H1 (cell line): ENCODE measurements around the gene QSOX1. TPM values are rescaled to one million over a fixed set of nuclear protein-coding genes. Genes with fewer than 3 reads are reported as not detected.

ENCODE experiments used
- CTCF ChIA-PET: fragments of 300-600 bp; sonication (Branson Sonifier 250); formaldehyde crosslinking; loops from one replicate; lab custom pipeline; 2021; ENCODE audit not compliant: partially characterized antibody; lab: Charles Lee
- POLR2A ChIA-PET: fragments of 300-600 bp; sonication (Branson Sonifier 250); formaldehyde crosslinking; loops from one replicate; lab custom pipeline; 2021; ENCODE audit warnings: inconsistent platforms; ENCODE audit not compliant: partially characterized antibody; lab: Charles Lee
- DNase-seq, 2 experiments: peaks; one replicate each; pipeline versions ENCODE4 v3.0.0 to v3.0.0-alpha.2; 2010 to 2022; ENCODE audit warnings: low spot score in 2 of 2, low read depth in 1 of 2, mixed read lengths in 1 of 2
- FAIRE-seq: peaks from 2 replicates; lab custom pipeline; 2011; peaks lifted over from hg19 to GRCh38; lab: Jason Lieb, UNC
- H2AFZ ChIP-seq: 2 replicates; pipeline ENCODE4 v1.8.1; 2012; ENCODE audit warnings: low read length, inconsistent platforms
- H2AK5ac ChIP-seq: 2 replicates; pipeline ENCODE4 v1.6.1; 2013; ENCODE audit warnings: low read depth, low read length
- H2BK120ac ChIP-seq: replicated peaks from 2 replicates; pipeline ENCODE3; 2013; ENCODE audit warnings: low read depth, low read length, inconsistent platforms
- H2BK12ac ChIP-seq: 2 replicates; pipeline ENCODE4 v1.6.1; 2013; ENCODE audit warnings: low read depth, low read length
- H2BK15ac ChIP-seq: 2 replicates; pipeline ENCODE4 v1.6.1; 2013; ENCODE audit warnings: low read length
- H2BK20ac ChIP-seq: 2 replicates; pipeline ENCODE4 v1.6.1; 2013; ENCODE audit warnings: low read length
- H2BK5ac ChIP-seq: 2 replicates; pipeline ENCODE4 v1.6.1; 2013; ENCODE audit warnings: low read depth, low read length
- H3K14ac ChIP-seq: 2 replicates; pipeline ENCODE4 v1.6.1; 2013; ENCODE audit warnings: inconsistent platforms; ENCODE audit not compliant: insufficient read length
- H3K18ac ChIP-seq: 2 replicates; pipeline ENCODE4 v1.6.1; 2013; ENCODE audit warnings: low read length; ENCODE audit errors: extremely low read depth
- H3K23ac ChIP-seq: 2 replicates; pipeline ENCODE4 v1.6.1; 2013; ENCODE audit warnings: inconsistent platforms; ENCODE audit not compliant: insufficient read length
- H3K23me2 ChIP-seq: 2 replicates; pipeline ENCODE4 v1.6.1; 2013; ENCODE audit warnings: low read depth, low read length
- H3K27ac ChIP-seq: 2 replicates; pipeline ENCODE4 v1.6.1; 2011; ENCODE audit warnings: low read depth, low read length, inconsistent platforms
- H3K27me3 ChIP-seq, 4 experiments: replicated peaks in 1 of 4; 1 replicate in 1 of 4; 2 replicates in 3 of 4; pipeline versions ENCODE4 v1.6.1 to v1.8.1; 2011 to 2013; ENCODE audit warnings: low read length in 3 of 4, mild to moderate bottlenecking in 3 of 4, inconsistent platforms in 2 of 4, mixed read lengths in 2 of 4, moderate library complexity in 1 of 4; ENCODE audit not compliant: control insufficient read depth in 3 of 4, insufficient read depth in 3 of 4; ENCODE audit errors: extremely low read depth in 1 of 4
- H3K36me3 ChIP-seq, 4 experiments: 2 replicates each; pipeline versions ENCODE4 v1.6.1 to v1.8.1; 2011 to 2013; ENCODE audit warnings: mild to moderate bottlenecking in 4 of 4, low read length in 3 of 4, moderate library complexity in 2 of 4, control low read depth in 1 of 4, inconsistent platforms in 1 of 4; ENCODE audit not compliant: insufficient read depth in 4 of 4, control insufficient read depth in 2 of 4
- H3K4ac ChIP-seq: replicated peaks from 2 replicates; pipeline ENCODE3; 2013; ENCODE audit warnings: low read length, low read depth, mixed read lengths, inconsistent platforms; ENCODE audit not compliant: insufficient read length
- H3K4me1 ChIP-seq, 4 experiments: replicated peaks in 1 of 4; 1 replicate in 1 of 4; 2 replicates in 3 of 4; pipeline versions ENCODE4 v1.6.1 to v1.8.1; 2011 to 2013; ENCODE audit warnings: low read length in 3 of 4, inconsistent platforms in 2 of 4, mixed read lengths in 1 of 4; ENCODE audit not compliant: insufficient read depth in 4 of 4, control insufficient read depth in 3 of 4
- H3K4me2 ChIP-seq, 2 experiments: 2 replicates each; pipeline versions ENCODE4 v1.6.1 to v1.8.1; 2011 to 2013; ENCODE audit warnings: low read depth in 2 of 2, low read length in 2 of 2, control low read depth in 1 of 2, inconsistent platforms in 1 of 2, mild to moderate bottlenecking in 1 of 2; ENCODE audit not compliant: insufficient read depth in 1 of 2
- H3K4me3 ChIP-seq, 4 experiments: fragments of 200-600, 300-600 bp in 1 of 4; sonication (generic), shearing (Covaris generic), sonication (Bioruptor Twin) in 1 of 4; 2 replicates each; pipeline versions ENCODE4 v1.5.1 to v1.8.1; 2011 to 2016; ENCODE audit warnings: low read length in 4 of 4, low read depth in 3 of 4, control low read depth in 2 of 4, inconsistent platforms in 2 of 4, mild to moderate bottlenecking in 2 of 4, mixed read lengths in 1 of 4, moderate library complexity in 1 of 4; ENCODE audit not compliant: insufficient read depth in 2 of 4; ENCODE audit errors: extremely low read depth in 1 of 4
- H3K56ac ChIP-seq: replicated peaks from 2 replicates; pipeline ENCODE3; 2013; ENCODE audit warnings: low read depth, mild to moderate bottlenecking, mixed read lengths, low read length, inconsistent platforms; ENCODE audit not compliant: insufficient read length
- H3K79me1 ChIP-seq: 2 replicates; pipeline ENCODE4 v1.6.1; 2013; ENCODE audit warnings: low read depth, low read length, control low read depth
- H3K79me2 ChIP-seq, 2 experiments: 2 replicates each; pipeline versions ENCODE4 v1.6.1 to v1.8.1; 2012 to 2013; ENCODE audit warnings: low read length in 2 of 2, mild to moderate bottlenecking in 2 of 2, inconsistent platforms in 1 of 2; ENCODE audit not compliant: insufficient read depth in 2 of 2, control insufficient read depth in 1 of 2
- H3K9ac ChIP-seq, 4 experiments: replicated peaks in 1 of 4; 1 replicate in 1 of 4; 2 replicates in 3 of 4; pipeline versions ENCODE4 v1.6.1 to v1.8.1; 2011 to 2013; ENCODE audit warnings: low read depth in 3 of 4, low read length in 3 of 4, control low read depth in 2 of 4, mild to moderate bottlenecking in 2 of 4, moderate library complexity in 2 of 4, inconsistent platforms in 1 of 4; ENCODE audit errors: extremely low read depth in 1 of 4
- H3K9me3 ChIP-seq, 2 experiments: 2 replicates each; pipeline versions ENCODE4 v1.6.1 to v1.8.1; 2012 to 2013; ENCODE audit warnings: mild to moderate bottlenecking in 2 of 2, moderate library complexity in 2 of 2, control low read depth in 1 of 2, inconsistent platforms in 1 of 2, low read depth in 1 of 2, low read length in 1 of 2, mixed read lengths in 1 of 2; ENCODE audit not compliant: insufficient read depth in 2 of 2
- H4K20me1 ChIP-seq, 2 experiments: replicated peaks in 1 of 2; 2 replicates each; pipeline versions ENCODE3 to v1.8.1; 2011 to 2013; ENCODE audit warnings: inconsistent platforms in 2 of 2, low read length in 2 of 2, mild to moderate bottlenecking in 1 of 2; ENCODE audit not compliant: insufficient read depth in 2 of 2, control insufficient read depth in 1 of 2
- H4K5ac ChIP-seq: 2 replicates; pipeline ENCODE4 v1.6.1; 2013; ENCODE audit warnings: low read length, low read depth, mixed read lengths, inconsistent platforms; ENCODE audit not compliant: insufficient read length
- H4K8ac ChIP-seq: 2 replicates; pipeline ENCODE4 v1.8.0; 2013; ENCODE audit warnings: mild to moderate bottlenecking, moderate library complexity, low read length, inconsistent platforms; ENCODE audit not compliant: insufficient read depth; ENCODE audit errors: extremely low read depth
- H4K91ac ChIP-seq: replicated peaks from 2 replicates; pipeline ENCODE3; 2013; ENCODE audit warnings: low read length, mixed read lengths, inconsistent platforms; ENCODE audit not compliant: insufficient read length
- ASH2L ChIP-seq: fragments of 200-600, 300-600 bp; sonication (generic); IDR thresholded peaks from one replicate; pipeline ENCODE4 v1.7.1; 2017; ENCODE audit warnings: low read length
- CTCF ChIP-seq, 3 experiments: IDR thresholded peaks; 1 replicate in 2 of 3; 2 replicates in 1 of 3; pipeline versions ENCODE4 v1.5.1 to v1.6.1; 2011; ENCODE audit warnings: low read length in 3 of 3, mild to moderate bottlenecking in 3 of 3, inconsistent platforms in 2 of 3, low read depth in 1 of 3, moderate library complexity in 1 of 3; ENCODE audit not compliant: insufficient read depth in 1 of 3; ENCODE audit errors: control extremely low read depth in 1 of 3
- EGR1 ChIP-seq: IDR thresholded peaks from 2 replicates; pipeline ENCODE4 v1.6.1; 2011; ENCODE audit warnings: low read depth, low read length, borderline replicate concordance
- EZH2 ChIP-seq: fragments of 200-600 bp; sonication (generic); IDR thresholded peaks from 2 replicates; pipeline ENCODE4 v1.7.1; 2012; ENCODE audit warnings: low read depth, mild to moderate bottlenecking, moderate library complexity, low read length, inconsistent platforms; ENCODE audit not compliant: severe bottlenecking
- FOSL1 ChIP-seq: IDR thresholded peaks from 2 replicates; pipeline ENCODE4 v1.6.1; 2011; ENCODE audit warnings: mild to moderate bottlenecking, low read depth, low read length, moderate library complexity; ENCODE audit not compliant: insufficient read depth
- NANOG ChIP-seq: IDR thresholded peaks from 2 replicates; pipeline ENCODE4 v1.6.1; 2011; ENCODE audit warnings: low read length, low read depth, mild to moderate bottlenecking, inconsistent platforms; ENCODE audit not compliant: insufficient read depth, poor library complexity, severe bottlenecking
- NRF1 ChIP-seq: IDR thresholded peaks from 2 replicates; pipeline ENCODE4 v1.6.1; 2011; ENCODE audit warnings: mild to moderate bottlenecking, low read depth, low read length, improper control_type of control experiment
- PHF8 ChIP-seq: fragments of 200-600 bp; sonication (generic); conservative IDR thresholded peaks from 2 replicates; pipeline ENCODE4 v1.7.1; 2012; ENCODE audit warnings: low read depth, mild to moderate bottlenecking, inconsistent platforms, low read length, moderate library complexity
- POLR2AphosphoS5 ChIP-seq: IDR thresholded peaks from 2 replicates; pipeline ENCODE4 v1.6.1; 2011; ENCODE audit warnings: low read depth, low read length
- SAP30 ChIP-seq: fragments of 300-600 bp; sonication (generic); IDR thresholded peaks from 2 replicates; pipeline ENCODE4 v1.7.1; 2012; ENCODE audit warnings: low read length, moderate library complexity, mild to moderate bottlenecking, inconsistent platforms; ENCODE audit not compliant: insufficient read depth, insufficient replicate concordance
- SP1 ChIP-seq: IDR thresholded peaks from 2 replicates; pipeline ENCODE4 v1.6.1; 2011; ENCODE audit warnings: low read depth, low read length
- TAF7 ChIP-seq: optimal IDR thresholded peaks from 2 replicates; pipeline ENCODE3; 2011; ENCODE audit warnings: low read depth, mild to moderate bottlenecking, inconsistent platforms, low read length, moderate library complexity, borderline replicate concordance
- WGBS, 2 experiments: shearing (Covaris generic) in 1 of 2; methylation state at CpG; one replicate each; pipeline versions ENCODE4 v1.1.6 to v1.1.7; 2013 to 2015; ENCODE audit warnings: low lambda C conversion rate in 2 of 2, mixed read lengths in 2 of 2, inconsistent platforms in 1 of 2, low coverage in 1 of 2, missing lambda C conversion rate in 1 of 2; ENCODE audit not compliant: insufficient replicate concordance in 2 of 2, insufficient coverage in 1 of 2, insufficient read length in 1 of 2; ENCODE audit errors: extremely low coverage in 1 of 2, missing lambda C conversion rate in 1 of 2; 5-methylcytosine and 5-hydroxymethylcytosine counted together
- polyA plus RNA-seq, 7 experiments: library from polyadenylated mRNA; depleted of rRNA in 3 of 7; stranded (reverse) in 5 of 7; unstranded in 2 of 7; fragments of >200 nt in 5 of 7; fragments of 200-250 nt in 2 of 7; gene quantifications; 1 replicate in 5 of 7; 2 replicates in 1 of 7; 4 replicates in 1 of 7; pipeline versions ENCODE4 v1.2.1 to v1.2.3, GENCODE V29; 2011 to 2013; ENCODE audit warnings: missing spikeins in 2 of 7, mixed read lengths in 2 of 7
- total RNA-seq: library from RNA; stranded (reverse); fragmentation: NEBNext Ultra II Directional; extraction: Animal tissue kit (Norgen Biotek cat#: 25700); gene quantifications from 2 replicates; pipeline ENCODE4 v1.2.1, GENCODE V29; 2021

Gene QSOX1
- total and polyA plus RNA-seq, 2 of the 8 experiments (the other 6 are each of a cell fraction or from before 2014, with no cell fraction given): 97.7 to 123 TPM

- Histone ChIP-seq H2BK120ac (no peak overlapping the region), H3K9ac (no peak overlapping the region), H4K8ac (no peak overlapping the region), H3K4me1 (no peaks in the 10 kb centered on the region), H2BK5ac (no peak overlapping the region), H2AK5ac (no peak overlapping the region), H3K27me3 (no peaks in the 10 kb centered on the region), H3K27ac (no peak overlapping the region), H3K23ac (no peak overlapping the region), H3K9me3 (no peaks in the 10 kb centered on the region), H4K20me1 (no peaks in the 10 kb centered on the region), H4K91ac (no peak overlapping the region), H3K14ac (no peak overlapping the region), H3K23me2 (no peaks in the 10 kb centered on the region), H2BK20ac (no peak overlapping the region), H3K79me2 (no peaks in the 10 kb centered on the region), H3K4ac (no peak overlapping the region), H3K79me1 (no peaks in the 10 kb centered on the region), H3K36me3 (no peaks in the 10 kb centered on the region), H3K4me2 (no peak overlapping the region), H4K5ac (no peak overlapping the region), H3K56ac (no peak overlapping the region), H2AFZ (no peak overlapping the region), H3K4me3 (no peak overlapping the region), H2BK15ac (no peak overlapping the region), H3K18ac (no peak overlapping the region), H2BK12ac (no peak overlapping the region)
- no peak for FAIRE-seq
- 85% methylated on average over 3 of the region's 3 CpGs; no CpG with 5 or more reads in 1 of the 2 experiments for WGBS, 2 experiments
- CTCF ChIA-PET: interaction anchor here (0.6 to 2.0 kb wide), 3 partner anchors 25 to 211 kb away, joined by 3 to 8 read pairs (median 5); no protein-coding TSS in a partner anchor
- DNase-seq: no peak
- POLR2A ChIA-PET: no interaction called here
- TF ChIP-seq NRF1: no peak
- TF ChIP-seq TAF7: no peak
- TF ChIP-seq SAP30: no peak
- no peak for TF ChIP-seq PHF8
- TF ChIP-seq EGR1: no peak
- no peak for TF ChIP-seq SP1
- no peak for TF ChIP-seq FOSL1
- no peak for TF ChIP-seq CTCF (IDR thresholded peaks at IDR 0.05; ENCODE audit: control extremely low read depth in 1 of 3, insufficient read depth in 1 of 3, low read depth in 1 of 3, low read length in 3 of 3)
- no peak for TF ChIP-seq ASH2L
- TF ChIP-seq POLR2AphosphoS5: no peak
- no peak for TF ChIP-seq EZH2
- no peak for TF ChIP-seq NANOG
These were observed 11.3 kb upstream of the QSOX1 start for GRCh38 chr1:180143359-180143758.
